GM23248 (cell line): ENCODE results near the gene SYNPR. TPM values are rescaled to one million over a fixed set of nuclear protein-coding genes. Genes with fewer than 3 reads are reported as not detected.
A peak's percentile ranks its signal among the peaks of the same experiment; 100 is the strongest.

ENCODE experiments used
- DNase-seq: peaks from one replicate; pipeline ENCODE4 v3.0.0-alpha.2; 2015
- H2AFZ ChIP-seq: fragments of 200-600 bp; sonication (generic); 2 replicates; pipeline ENCODE4 v1.6.1; 2016; ENCODE audit warnings: antibody characterized with exemption
- H3F3A ChIP-seq: fragments of 200-600 bp; sonication (generic); 2 replicates; pipeline ENCODE4 v1.6.1; 2016; ENCODE audit warnings: mild to moderate bottlenecking, antibody characterized with exemption, mixed run types; ENCODE audit not compliant: insufficient read depth
- H3K27ac ChIP-seq: fragments of 200-600 bp; sonication (generic); 2 replicates; pipeline ENCODE4 v1.5.1; 2016; ENCODE audit warnings: mild to moderate bottlenecking
- H3K27me3 ChIP-seq: fragments of 200-600 bp; sonication (generic); replicated peaks from 2 replicates; pipeline ENCODE4 v1.6.1; 2016; ENCODE audit warnings: mild to moderate bottlenecking; ENCODE audit not compliant: insufficient read depth
- H3K36me3 ChIP-seq: fragments of 200-600 bp; sonication (generic); 2 replicates; pipeline ENCODE4 v1.6.1; 2016; ENCODE audit warnings: low read depth, mild to moderate bottlenecking
- H3K4me1 ChIP-seq: fragments of 200-600 bp; sonication (generic); 2 replicates; pipeline ENCODE4 v1.6.1; 2016; ENCODE audit warnings: mild to moderate bottlenecking; ENCODE audit not compliant: insufficient read depth
- H3K4me2 ChIP-seq: fragments of 200-600 bp; sonication (generic); one replicate; pipeline ENCODE4 v1.6.1; 2016; ENCODE audit warnings: mild to moderate bottlenecking; ENCODE audit not compliant: unreplicated experiment
- H3K4me3 ChIP-seq: fragments of 200-600 bp; sonication (generic); 2 replicates; pipeline ENCODE4 v1.5.1; 2016; ENCODE audit warnings: mild to moderate bottlenecking
- H3K79me2 ChIP-seq: fragments of 200-600 bp; sonication (generic); 2 replicates; pipeline ENCODE4 v1.6.1; 2016; ENCODE audit warnings: mild to moderate bottlenecking; ENCODE audit not compliant: insufficient read depth
- H3K9ac ChIP-seq: fragments of 200-600 bp; sonication (generic); 2 replicates; pipeline ENCODE4 v1.6.1; 2016; ENCODE audit warnings: mild to moderate bottlenecking
- H3K9me2 ChIP-seq: fragments of 200-600 bp; sonication (generic); 2 replicates; pipeline ENCODE4 v1.6.1; 2016; ENCODE audit warnings: mixed run types, mild to moderate bottlenecking, moderate library complexity; ENCODE audit not compliant: insufficient read depth
- H3K9me3 ChIP-seq: fragments of 200-600 bp; sonication (generic); one replicate; pipeline ENCODE4 v1.6.1; 2017; ENCODE audit warnings: low read depth
- H4K20me1 ChIP-seq: fragments of 200-600 bp; sonication (generic); 2 replicates; pipeline ENCODE4 v1.6.0; 2016; ENCODE audit not compliant: insufficient read depth
- EZH2 ChIP-seq: fragments of 200-600 bp; sonication (generic); IDR thresholded peaks from 2 replicates; pipeline ENCODE4 v1.6.1; 2018; ENCODE audit warnings: antibody characterized with exemption, mild to moderate bottlenecking; ENCODE audit not compliant: insufficient read depth, poor library complexity, severe bottlenecking
- EZH2phosphoT487 ChIP-seq: fragments of 200-600 bp; sonication (generic); IDR thresholded peaks from 2 replicates; pipeline ENCODE4 v1.6.1; 2018; ENCODE audit warnings: antibody characterized with exemption, moderate library complexity, mild to moderate bottlenecking, low read depth; ENCODE audit not compliant: insufficient read depth
- WGBS, 2 experiments: methylation state at CpG; one replicate each; pipeline ENCODE4 v1.1.6; 2015 to 2017; ENCODE audit warnings: low lambda C conversion rate in 2 of 2, low coverage in 1 of 2; ENCODE audit errors: missing lambda C conversion rate in 2 of 2; 5-methylcytosine and 5-hydroxymethylcytosine counted together
- in situ Hi-C: fragments of 300-500 bp; cut with MboI; formaldehyde crosslinking; loops from 2 replicates; pipeline ENCODE4 v1.15.0; 2020
- polyA plus RNA-seq: library from polyadenylated mRNA; unstranded; fragments of >200 nt; fragmentation: Nextera tagmentation; extraction: Ambion mirVana; gene quantifications from 2 replicates; pipeline ENCODE4 v1.2.1, GENCODE V29; 2016
- total RNA-seq: library from RNA; depleted of rRNA; stranded (reverse); fragments of >200 nt; shearing (Covaris generic); gene quantifications from 2 replicates; pipeline ENCODE4 v1.2.3, GENCODE V29; 2014

Gene SYNPR
- total and polyA plus RNA-seq, 2 experiments from 2014 or later, result not detected

GRCh38 chr3:63494646-63495045 lies 216.5 kb downstream of the SYNPR start:
- Histone ChIP-seq H3K36me3 (no peaks in the 10 kb centered on the region), H3K4me3 (no peak overlapping the region), H2AFZ (no peak overlapping the region), H3K27me3 (no peaks in the 10 kb centered on the region), H3K9ac (no peak overlapping the region), H3K4me1 (no peaks in the 10 kb centered on the region), H3K9me3 (no peaks in the 10 kb centered on the region), H3K4me2 (no peak overlapping the region), H3K79me2 (no peaks in the 10 kb centered on the region), H3K9me2 (no peaks in the 10 kb centered on the region), H3F3A (no peaks in the 10 kb centered on the region), H4K20me1 (no peaks in the 10 kb centered on the region), H3K27ac (no peak overlapping the region)
- 93 to 96% methylated on average over 1 of the region's 1 CpG for WGBS, 2 experiments
- in situ Hi-C loops, result no loop called here
- no peak for DNase-seq
- TF ChIP-seq EZH2 (no peak), EZH2phosphoT487 (no peak)

GRCh38 chr3:63497641-63498040 lies 219.5 kb downstream of the SYNPR start:
- Histone ChIP-seq H3K4me3 (no peak overlapping the region), H3K4me1 (no peaks in the 10 kb centered on the region), H2AFZ (no peak overlapping the region), H3F3A (no peaks in the 10 kb centered on the region), H4K20me1 (no peaks in the 10 kb centered on the region), H3K79me2 (no peaks in the 10 kb centered on the region), H3K9me2 (no peaks in the 10 kb centered on the region), H3K9ac (no peak overlapping the region), H3K27me3 (no peaks in the 10 kb centered on the region), H3K27ac (no peak overlapping the region), H3K9me3 (no peaks in the 10 kb centered on the region), H3K36me3 (no peaks in the 10 kb centered on the region), H3K4me2 (no peak overlapping the region)
- in situ Hi-C loops, result no loop called here
- 46 to 50% methylated on average over 2 of the region's 2 CpGs for WGBS, 2 experiments
- TF ChIP-seq EZH2phosphoT487 (no peak), EZH2 (no peak)
- peak; percentile 14 for DNase-seq

GRCh38 chr3:63500196-63500595 lies 222.1 kb downstream of the SYNPR start:
- Histone ChIP-seq H3F3A (no peaks in the 10 kb centered on the region), H3K79me2 (no peaks in the 10 kb centered on the region), H2AFZ (no peak overlapping the region), H4K20me1 (no peaks in the 10 kb centered on the region), H3K36me3 (no peaks in the 10 kb centered on the region), H3K4me2 (no peak overlapping the region), H3K27me3 (no peaks in the 10 kb centered on the region), H3K4me1 (no peaks in the 10 kb centered on the region), H3K9me3 (no peaks in the 10 kb centered on the region), H3K9ac (no peak overlapping the region), H3K27ac (no peak overlapping the region), H3K9me2 (no peaks in the 10 kb centered on the region), H3K4me3 (no peak overlapping the region)
- 59 to 61% methylated on average over 5 of the region's 5 CpGs for WGBS, 2 experiments
- TF ChIP-seq EZH2phosphoT487 (no peak), EZH2 (no peak)
- no peak for DNase-seq
- in situ Hi-C loops, result no loop called here

- no peaks in the 10 kb centered on the region for H3F3A ChIP-seq
- no peak overlapping the region for H3K4me3 ChIP-seq
- 55 to 64% methylated on average over 1 of the region's 1 CpG for WGBS, 2 experiments
- no peaks in the 10 kb centered on the region for H3K79me2 ChIP-seq
- in situ Hi-C loops, result no loop called here
- no peak overlapping the region for H3K4me2 ChIP-seq
- DNase-seq, result peak; percentile 7
- H3K27me3 ChIP-seq, result no peaks in the 10 kb centered on the region
- no peak overlapping the region for H2AFZ ChIP-seq
- H3K9me3 ChIP-seq, result no peaks in the 10 kb centered on the region
- no peaks in the 10 kb centered on the region for H3K36me3 ChIP-seq
- no peaks in the 10 kb centered on the region for H4K20me1 ChIP-seq
- no peaks in the 10 kb centered on the region for H3K9me2 ChIP-seq
- no peaks in the 10 kb centered on the region for H3K4me1 ChIP-seq
- no peak overlapping the region for H3K27ac ChIP-seq
- H3K9ac ChIP-seq, result no peak overlapping the region
- TF ChIP-seq EZH2phosphoT487, result no peak
- TF ChIP-seq EZH2, result no peak
These were observed 230.2 kb downstream of the SYNPR start for GRCh38 chr3:63508305-63508704.

GRCh38 chr3:63508771-63509170 lies 230.7 kb downstream of the SYNPR start:
- Histone ChIP-seq H3K9ac (no peak overlapping the region), H3K9me2 (no peaks in the 10 kb centered on the region), H3K27ac (no peak overlapping the region), H3K9me3 (no peaks in the 10 kb centered on the region), H4K20me1 (no peaks in the 10 kb centered on the region), H3K4me3 (no peak overlapping the region), H2AFZ (no peak overlapping the region), H3K4me2 (no peak overlapping the region), H3F3A (no peaks in the 10 kb centered on the region), H3K4me1 (no peaks in the 10 kb centered on the region), H3K36me3 (no peaks in the 10 kb centered on the region), H3K27me3 (no peaks in the 10 kb centered on the region), H3K79me2 (no peaks in the 10 kb centered on the region)
- no peak for TF ChIP-seq EZH2phosphoT487
- in situ Hi-C loops, result no loop called here
- no peak for DNase-seq
